Breast epithelium (tissue), 3 donors: ENCODE data around the gene PPP4R4.

Experiments
- CTCF ChIP-seq, 3 donors: fragments of 450-650 bp; IDR thresholded peaks; one replicate each; pipeline ENCODE4 v1.5.1; 2016 to 2017; ENCODE audit warnings: antibody characterized with exemption in 3 of 3, mild to moderate bottlenecking in 3 of 3, moderate library complexity in 3 of 3
- POLR2A ChIP-seq: fragments of 450-650 bp; IDR thresholded peaks from one replicate; pipeline ENCODE4 v1.6.1; 2016; ENCODE audit warnings: antibody characterized with exemption, mild to moderate bottlenecking, moderate library complexity
- POLR2AphosphoS5 ChIP-seq, 3 donors: sonication (generic); formaldehyde crosslinking; IDR thresholded peaks; one replicate each; pipeline ENCODE4 v1.6.1; 2017; ENCODE audit warnings: antibody characterized with exemption in 3 of 3

- TF ChIP-seq CTCF (IDR thresholded peaks at IDR 0.05) (no peak), POLR2A (no peak), POLR2AphosphoS5 (IDR thresholded peaks at IDR 0.05) (no peak)
These were observed 63.9 kb downstream of the PPP4R4 start for GRCh38 chr14:94237983-94238382.
